GM18907 (cell line): ENCODE results near the gene HMCN1.
"Not testable (repeated sequence)": the region's sequence is repeated elsewhere in the genome, so short reads cannot be mapped to it uniquely, and the experiment has no call there.

Experiments used
- ATAC-seq: cut with Tn5 transposase; IDR thresholded peaks from one replicate; pipeline ENCODE4 v1.9.1; 2021; ENCODE audit warnings: mild to moderate bottlenecking, moderate library complexity; ENCODE audit not compliant: unreplicated experiment

Gene HMCN1

GRCh38 chr1:186125511-186125910, 391.3 kb downstream of the HMCN1 start:
- ATAC-seq: no peak

- no peak for ATAC-seq
Measured at GRCh38 chr1:186129758-186130157, 395.6 kb downstream of the HMCN1 start.

- ATAC-seq: no peak
Measured at GRCh38 chr1:186139115-186139514, 404.9 kb downstream of the HMCN1 start.

GRCh38 chr1:186139701-186140100, 405.5 kb downstream of the HMCN1 start:
- ATAC-seq: no peak

- no peak for ATAC-seq
Measured at GRCh38 chr1:186142159-186142558, 408.0 kb downstream of the HMCN1 start.

GRCh38 chr1:186142916-186143315, 408.7 kb downstream of the HMCN1 start:
- ATAC-seq: no peak

DNA sequence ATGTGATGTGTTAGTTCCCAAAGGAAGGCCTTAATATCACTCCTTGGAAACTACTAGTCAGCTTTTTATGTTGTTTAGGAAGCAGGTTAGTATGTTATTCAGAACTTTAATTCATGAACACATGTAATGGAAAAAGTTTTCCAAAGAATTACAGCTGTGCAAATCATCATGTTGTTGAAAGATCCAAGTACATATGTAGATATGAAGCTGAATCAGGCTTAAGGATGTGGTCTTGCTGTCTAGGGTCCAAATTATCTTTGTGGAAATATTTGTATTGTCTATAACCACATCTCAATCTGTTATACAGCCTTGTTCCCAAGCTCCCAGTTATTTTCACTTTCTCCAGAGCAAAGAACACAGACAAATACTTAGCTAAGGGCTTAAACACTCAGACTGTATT, 409.3 kb downstream of the HMCN1 start:
- ATAC-seq: no peak

GRCh38 chr1:186144505-186144904, 410.3 kb downstream of the HMCN1 start:
- ATAC-seq: no peak

DNA sequence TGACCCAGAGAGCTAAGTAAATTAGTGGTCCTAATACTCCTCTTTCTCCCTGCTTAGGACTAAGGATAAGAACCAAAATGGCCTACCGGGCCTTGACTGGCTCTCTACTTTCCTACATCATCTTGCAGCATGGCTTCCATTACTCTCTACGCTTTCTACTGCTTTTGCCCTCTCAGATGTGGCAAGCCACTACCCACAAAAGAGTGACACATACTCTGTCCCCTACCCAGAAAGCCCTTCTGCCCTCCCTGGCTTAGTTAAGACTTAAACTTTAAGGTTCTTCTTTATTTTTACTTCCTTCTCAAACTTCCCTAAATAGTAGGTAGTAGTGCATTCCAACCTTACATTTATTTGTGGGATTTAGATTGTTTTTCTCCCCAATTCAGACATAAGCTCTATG, 412.8 kb downstream of the HMCN1 start:
- no peak for ATAC-seq

DNA sequence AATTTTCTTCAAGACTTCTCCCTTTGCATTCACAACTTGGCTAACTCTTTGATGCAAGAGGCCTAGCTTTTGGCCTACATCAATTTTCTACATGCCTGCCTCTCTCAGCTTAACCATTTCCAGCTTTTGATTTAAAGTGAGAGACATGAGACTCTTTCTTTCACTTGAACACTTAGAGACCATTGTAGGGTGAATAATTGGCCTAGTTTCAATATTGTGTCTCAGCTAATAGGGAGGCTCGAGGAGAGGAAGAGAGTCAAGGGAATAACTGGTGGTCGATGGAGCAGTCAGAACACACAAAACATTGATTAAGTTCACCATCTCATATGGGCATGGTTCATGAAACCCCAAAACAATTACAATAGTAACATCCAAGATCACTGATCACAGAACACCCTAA, 415.4 kb downstream of the HMCN1 start:
- no peak for ATAC-seq

GRCh38 chr1:186152227-186152619, 418.0 kb downstream of the HMCN1 start:
- ATAC-seq: no peak

DNA sequence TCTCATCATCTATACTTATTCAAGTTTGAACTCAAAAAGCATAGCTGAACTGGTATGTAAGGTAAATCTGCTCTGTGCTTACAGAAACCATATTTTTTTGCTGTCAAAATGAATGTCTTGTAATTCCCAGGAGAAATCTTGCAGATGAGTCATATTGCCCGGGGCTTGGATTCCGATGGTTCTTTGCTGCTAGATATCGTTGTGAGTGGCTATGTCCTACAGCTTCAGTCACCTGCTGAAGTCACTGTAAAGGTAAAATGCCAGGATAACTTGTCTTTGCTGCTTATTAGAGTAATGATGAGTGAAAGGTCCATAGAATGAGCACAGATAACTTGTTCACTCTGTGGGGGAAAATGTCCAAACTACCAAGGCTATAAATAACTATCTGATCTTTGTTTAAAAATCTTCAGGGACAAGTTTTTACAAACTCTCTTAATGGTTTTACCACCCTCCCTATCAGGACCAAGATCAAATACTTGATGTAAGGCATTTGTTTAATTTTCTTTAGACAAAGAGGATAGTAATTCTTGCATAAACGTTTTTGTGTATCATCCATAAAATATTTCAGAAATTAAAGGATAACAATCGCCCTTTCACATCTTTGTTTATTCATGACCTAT, 418.5 kb downstream of the HMCN1 start:
- no peak for ATAC-seq

DNA sequence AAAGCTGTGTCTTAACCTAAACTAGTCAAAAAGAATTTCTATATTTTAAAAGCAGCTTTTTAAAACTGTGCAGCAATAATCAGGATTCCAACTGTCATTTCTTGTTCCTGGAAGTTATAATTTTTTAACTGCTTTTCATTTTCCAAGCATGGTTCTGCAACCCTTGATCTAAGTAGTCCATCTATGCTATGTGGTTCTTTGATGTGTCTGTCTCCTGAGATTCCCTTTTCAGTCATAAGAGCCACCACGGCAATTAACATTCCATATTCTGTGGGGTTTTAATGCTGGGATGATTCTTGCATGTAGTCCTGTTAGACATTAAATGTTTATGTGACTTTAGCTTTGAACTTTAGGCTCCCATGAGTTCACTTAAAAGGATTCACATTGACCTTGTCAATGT, 420.5 kb downstream of the HMCN1 start:
- ATAC-seq: no peak

DNA sequence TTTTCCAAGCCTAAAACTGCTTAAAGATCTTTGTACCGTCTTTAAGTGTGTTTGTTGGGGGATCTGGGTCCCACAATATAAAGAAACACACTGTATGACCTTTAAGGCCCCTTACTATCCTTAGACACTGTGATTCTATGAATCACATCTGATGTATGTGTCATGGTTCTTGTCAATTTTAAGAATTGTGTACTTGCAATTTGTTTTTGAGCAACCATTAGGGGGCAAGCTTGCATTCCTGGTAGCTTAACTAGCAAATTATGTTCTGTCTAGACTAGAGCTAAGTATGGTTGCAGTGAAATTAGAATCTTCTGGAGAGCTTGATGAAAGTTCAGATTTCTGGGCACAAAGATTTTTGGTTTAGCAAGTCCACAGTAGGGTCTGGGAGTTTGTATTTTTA, 421.4 kb downstream of the HMCN1 start:
- peak; percentile 72 for ATAC-seq

GRCh38 chr1:186162895-186163294, 428.7 kb downstream of the HMCN1 start:
- ATAC-seq: not testable (repeated sequence)

DNA sequence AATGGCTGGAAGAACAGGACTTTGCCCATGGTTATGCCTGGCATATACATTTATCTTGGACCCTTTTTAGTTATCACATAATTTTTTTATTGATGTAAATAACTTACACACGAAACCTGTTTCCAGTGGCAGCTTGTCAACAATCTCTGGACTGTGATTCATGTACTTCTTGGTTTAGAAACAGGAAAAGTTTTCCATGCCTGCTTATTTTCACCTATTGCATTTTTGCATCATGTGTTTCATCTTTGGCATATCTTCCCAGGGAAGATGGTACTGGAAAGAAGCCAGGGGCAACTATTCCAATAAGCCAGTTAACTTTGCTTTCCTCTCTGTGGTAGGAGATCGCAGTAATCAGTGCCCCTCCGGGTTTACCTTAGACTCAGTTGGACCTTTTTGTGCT, 430.6 kb downstream of the HMCN1 start:
- ATAC-seq: no peak

GRCh38 chr1:186165303-186165702, 431.1 kb downstream of the HMCN1 start:
- no peak for ATAC-seq

- ATAC-seq: no peak
Measured at GRCh38 chr1:186167096-186167668, 433.0 kb downstream of the HMCN1 start.

DNA sequence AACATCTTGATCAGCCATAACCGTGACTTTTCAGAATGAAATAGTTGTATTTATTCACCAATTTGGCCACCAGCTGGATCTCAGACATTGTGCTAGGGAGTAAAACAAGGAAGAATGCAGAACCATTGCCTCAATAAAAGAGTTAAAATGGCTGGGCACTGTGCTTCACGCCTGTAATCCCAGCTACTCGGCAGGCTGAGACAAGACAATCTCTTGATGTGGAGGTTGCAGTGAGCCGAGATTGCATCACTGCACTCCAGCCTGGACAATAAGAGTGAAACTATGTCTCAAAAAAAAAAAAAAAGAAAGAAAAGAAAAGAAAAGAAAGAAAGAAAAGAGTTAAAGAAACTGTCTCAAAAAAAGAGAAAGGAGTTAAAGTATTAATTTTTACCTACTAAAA, 441.4 kb downstream of the HMCN1 start:
- ATAC-seq: no peak

GRCh38 chr1:186178426-186179043, 444.3 kb downstream of the HMCN1 start:
- ATAC-seq: no peak

- ATAC-seq: no peak
Measured at GRCh38 chr1:186179231-186179630, 445.0 kb downstream of the HMCN1 start.

GRCh38 chr1:186183219-186183618, 449.0 kb downstream of the HMCN1 start:
- ATAC-seq: peak; percentile 78
